EL (cell line): ENCODE results near the gene TGFB1I1.

ENCODE experiments used
- DNase-seq: peaks from one replicate; pipeline ENCODE4 v3.0.0-alpha.2; 2016

TGFB1I1 gene

DNA sequence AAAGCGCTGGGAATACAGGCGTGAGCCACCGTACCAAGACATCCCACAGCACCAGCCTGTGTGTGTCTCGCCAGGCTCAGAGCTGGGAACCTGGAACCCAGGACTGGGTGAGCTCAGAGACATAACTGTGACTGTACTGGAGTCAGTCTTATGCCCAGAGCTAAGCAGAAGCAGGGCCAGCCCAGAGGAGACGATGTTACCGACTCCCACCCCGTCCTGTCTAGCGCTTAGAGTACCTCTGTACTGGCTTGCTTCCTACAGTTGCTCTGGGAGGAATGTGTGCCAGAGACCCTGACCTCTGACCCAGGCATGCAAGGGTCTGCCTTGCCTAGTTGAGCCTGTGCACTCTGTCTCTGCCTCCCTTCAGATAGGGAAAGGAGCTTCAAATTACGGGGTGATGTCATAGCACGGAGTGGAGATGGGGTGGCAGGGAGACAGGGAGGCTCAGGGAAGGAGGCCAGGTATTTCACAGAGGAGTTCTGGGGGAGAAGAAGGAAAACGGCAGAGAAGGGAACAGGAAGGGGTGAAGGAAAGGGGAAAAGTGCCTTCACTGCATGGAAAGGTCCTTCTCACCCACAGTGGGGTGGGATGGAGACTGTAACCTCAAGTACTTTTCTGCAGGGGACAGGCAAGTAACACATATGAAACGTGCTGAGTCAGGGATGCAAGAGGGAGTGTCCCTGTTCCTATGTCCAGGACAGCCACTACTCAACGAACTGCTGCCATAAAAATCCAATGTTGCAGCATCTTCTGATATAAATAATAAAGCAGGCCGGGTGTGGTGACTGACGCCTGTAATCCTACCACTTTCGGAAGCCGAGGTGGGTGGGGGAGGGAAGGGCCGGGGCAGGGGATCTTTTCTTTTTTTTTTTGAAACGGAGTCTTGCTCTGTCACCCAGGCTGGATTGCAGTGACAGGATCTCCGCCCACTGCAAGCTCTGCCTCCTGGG is 18.4 kb upstream of the TGFB1I1 start:
- DNase-seq, result peak; percentile 59

DNA sequence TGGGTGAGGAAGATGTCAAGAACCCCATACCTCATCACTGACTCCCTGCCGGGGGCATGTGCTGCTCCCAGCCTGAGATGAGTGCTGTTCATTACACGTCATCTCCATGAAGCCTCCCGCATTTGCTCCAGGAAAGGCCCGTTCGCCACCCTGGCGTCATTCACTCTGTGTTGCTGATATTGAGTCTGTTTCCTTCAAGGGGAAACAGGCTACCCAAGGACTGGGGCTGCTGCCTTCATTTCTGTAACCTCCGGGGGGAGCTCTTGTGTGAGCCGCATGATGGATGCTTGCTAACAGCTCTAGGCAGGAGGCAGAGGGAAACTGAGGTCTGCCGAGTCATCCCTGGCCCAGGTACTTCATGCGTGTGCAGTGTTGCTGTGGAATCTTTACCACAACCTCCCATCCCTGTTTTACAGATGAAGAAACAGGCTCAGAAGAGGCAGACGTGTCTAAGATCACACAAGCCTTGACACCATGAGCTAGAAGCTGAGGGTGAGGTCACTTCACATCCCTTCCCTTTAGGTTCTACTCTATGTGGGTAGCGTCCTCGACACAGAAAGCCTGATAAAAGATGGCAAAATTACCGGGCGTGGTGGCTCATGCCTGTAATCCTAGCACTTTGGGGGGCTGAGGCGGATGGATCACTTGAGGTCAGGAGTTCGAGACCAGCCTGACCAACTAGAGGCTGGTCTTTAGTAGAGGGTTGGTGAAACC is 16.2 kb upstream of the TGFB1I1 start:
- DNase-seq, result no peak

DNA sequence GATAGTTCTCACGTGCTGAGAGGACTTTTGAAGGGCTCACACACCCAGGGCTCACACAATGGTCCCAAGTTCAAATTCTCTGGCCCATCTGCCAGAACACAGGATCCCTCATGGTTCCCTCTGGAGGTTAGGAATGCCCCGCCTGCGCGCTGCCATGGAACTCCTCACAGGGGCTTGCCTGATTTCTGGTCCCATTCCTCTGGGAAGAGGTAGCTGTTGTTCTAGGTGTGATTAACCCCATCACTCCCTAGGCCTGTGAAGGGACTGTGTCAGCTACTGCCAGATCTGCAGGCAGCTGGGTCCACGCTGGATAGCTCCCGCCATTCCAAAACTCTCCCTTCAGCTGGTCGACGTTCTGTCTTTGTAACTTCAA is 15.0 kb upstream of the TGFB1I1 start:
- no peak for DNase-seq

DNA sequence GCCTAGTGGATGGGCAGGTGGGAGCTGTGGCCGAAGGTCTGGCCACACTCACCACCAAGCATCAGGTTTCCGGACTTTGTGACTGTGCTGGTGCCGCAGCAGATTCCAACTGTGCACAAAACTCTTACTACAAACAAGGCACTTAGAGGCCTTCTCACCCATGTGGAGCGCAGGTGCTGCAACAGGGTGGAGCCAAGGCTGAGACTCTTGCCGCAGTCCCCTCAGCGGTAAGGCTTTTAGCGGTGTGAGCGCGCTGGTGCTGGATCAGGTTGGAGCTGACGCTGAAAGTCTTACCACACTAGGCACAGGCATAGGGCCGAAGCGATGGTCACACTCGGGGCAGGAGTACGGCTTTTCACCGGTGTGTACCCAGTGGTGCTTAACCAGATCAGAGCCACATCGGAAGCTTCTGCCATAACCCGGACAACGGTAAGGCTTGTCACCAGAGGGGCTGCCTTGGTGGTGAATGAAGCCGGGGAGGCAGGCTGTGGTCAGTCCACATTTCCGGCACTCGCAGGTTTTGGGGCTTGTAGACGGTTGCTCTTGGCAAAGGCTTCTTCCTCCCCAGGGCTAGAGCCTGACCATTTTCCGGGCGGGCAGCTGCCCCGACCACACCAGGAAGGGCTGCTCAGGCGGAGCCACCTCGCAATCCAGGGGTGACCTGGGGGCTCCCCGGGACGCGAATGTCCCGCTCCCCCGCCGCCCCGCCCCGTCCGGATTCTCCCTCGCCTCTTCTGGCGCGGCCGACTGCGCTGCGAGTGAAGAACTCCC is 13.7 kb upstream of the TGFB1I1 start:
- peak; percentile 61 for DNase-seq

DNA sequence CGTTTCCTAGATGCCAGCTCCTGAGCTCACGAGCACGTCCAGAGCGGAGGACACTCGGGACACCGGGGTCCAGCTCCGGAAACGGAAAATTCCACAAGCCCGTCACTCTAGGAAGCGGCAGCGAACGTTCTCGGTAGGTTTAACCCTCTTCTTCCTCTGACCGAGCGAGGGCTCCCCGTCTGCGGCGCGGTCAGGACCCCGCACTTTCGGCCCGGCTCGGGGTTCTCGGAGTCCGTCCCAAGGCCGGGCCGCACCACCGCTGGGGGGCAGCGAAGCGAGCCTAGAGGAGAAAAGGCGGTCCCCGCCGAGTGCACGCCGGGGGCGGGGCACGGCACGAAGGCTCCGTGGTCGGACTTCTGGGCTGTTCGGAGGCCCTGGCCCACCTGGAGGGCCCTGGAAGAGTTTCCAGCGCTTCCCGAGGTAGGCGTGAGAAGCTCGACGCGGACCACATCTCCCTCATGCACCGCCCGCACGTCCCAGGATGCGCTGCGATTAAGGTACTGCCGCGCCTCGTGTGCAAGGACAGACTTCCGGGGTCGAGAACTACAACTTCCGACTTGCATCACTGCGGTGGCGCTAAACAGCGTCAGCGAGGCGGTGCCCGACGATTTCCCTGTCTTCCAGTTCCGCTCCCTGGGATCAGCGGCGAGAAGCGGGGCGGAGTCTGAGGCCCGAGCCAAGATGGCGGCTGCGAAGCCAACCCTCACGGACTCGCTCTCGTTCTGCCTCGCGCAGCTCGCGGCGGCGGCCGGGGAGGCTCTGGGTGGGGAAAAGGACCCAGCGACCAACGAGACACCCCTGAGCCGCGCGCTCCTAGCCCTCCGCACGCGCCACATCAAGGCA is 12.9 kb upstream of the TGFB1I1 start, which contains the start of gene ARMC5:
Gene ARMC5, plus strand, starts transcription at position 658 of the 843 bp plus-strand sequence. Its CDS starts 24 bp downstream, at position 682.
- peak; percentile 98 for DNase-seq

DNA sequence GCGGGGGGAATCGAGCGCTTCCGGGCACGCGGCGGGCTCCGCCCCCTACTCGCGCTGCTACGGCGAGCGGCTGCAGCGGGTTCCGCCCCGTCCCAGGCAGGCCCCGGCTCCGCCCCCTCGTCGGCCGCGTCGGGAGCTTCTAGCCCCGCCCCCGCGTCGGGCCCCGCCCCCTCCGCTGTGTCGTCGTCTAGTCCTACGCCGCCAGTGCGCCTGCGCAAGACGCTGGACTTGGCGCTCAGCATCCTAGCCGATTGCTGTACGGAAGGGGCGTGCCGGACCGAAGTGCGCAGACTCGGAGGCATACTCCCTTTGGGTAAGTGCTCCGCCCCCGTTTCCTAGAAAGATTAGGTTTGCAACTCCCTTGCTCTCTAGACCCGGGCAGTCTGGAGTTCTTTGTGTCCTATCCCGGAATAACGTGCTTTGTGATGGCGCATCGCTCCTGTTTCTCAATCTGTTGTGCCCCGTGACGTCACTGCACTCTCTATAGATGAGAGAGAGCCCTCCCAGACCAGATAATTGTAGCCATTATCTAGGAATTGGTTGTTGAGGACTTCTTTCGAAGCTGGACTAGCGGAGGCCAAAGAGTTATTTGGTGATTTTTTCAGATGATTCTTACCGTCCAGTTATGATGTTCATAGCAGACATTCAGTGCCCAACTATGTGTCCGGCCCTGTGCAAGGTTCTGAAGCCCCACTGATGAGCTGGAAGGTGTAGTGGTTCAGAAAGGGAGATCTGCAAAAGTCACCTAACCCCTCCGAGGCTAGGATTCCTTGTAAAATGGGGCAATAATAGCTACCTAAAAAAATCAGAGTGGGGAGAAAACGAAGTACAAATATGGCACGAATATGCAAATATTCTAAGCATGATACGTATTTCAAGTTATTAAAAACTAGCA is 12.0 kb upstream of the TGFB1I1 start:
- peak; percentile 99 for DNase-seq

DNA sequence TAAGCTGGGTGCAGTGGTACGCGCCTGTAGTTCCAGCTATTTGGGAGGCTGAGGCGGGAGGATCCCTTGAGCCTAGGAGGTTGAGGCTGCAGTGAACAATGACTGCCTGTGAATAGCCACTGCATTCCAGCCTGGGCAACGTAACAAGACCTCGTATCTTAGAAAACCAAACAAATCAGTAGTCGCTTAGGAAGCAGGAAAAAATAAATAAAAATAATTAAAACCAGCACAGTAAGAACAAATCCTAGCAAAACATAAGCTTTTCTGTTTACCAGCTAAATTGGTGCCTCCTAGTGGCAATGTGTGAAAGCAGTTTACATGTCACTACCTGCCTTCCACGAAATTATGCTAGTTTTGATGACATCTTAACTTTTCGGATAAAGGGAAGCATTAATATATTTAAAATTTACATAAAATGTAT is 11.4 kb upstream of the TGFB1I1 start:
- DNase-seq, result peak; percentile 45

DNA sequence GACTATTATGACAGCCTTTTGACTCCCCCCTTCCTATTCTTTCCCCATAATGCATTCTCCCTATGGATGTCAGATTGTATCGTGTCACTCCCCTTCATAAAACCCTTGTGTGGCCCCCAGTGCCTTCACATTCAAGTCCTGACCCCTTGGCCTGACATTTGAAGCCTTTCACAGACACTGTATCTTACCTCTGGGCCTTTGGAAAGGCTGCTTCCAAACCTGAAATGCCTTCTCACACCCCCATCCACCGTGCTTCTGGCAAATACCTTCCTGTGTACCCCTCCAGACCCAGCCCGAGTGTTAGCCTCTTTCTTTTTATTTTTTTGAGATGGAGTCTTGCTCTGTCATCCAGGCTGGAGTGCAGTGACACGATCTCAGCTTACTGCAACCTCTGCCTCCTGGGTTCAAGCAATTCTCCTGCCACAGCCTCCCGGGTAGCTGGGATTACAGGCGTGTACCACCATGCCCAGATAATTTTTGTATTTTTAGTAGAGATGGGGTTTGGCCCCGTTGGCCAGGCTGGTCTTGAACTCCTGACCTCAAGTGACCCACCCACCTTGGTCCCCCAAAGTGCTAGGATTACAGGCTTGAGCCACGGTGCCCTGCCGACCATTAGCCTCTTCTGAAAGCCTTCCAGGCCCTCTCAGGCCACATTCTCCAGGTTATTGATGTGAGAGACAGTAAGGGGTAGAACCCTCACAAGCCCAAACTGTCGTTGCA is 10.6 kb upstream of the TGFB1I1 start:
- DNase-seq, result no peak

DNA sequence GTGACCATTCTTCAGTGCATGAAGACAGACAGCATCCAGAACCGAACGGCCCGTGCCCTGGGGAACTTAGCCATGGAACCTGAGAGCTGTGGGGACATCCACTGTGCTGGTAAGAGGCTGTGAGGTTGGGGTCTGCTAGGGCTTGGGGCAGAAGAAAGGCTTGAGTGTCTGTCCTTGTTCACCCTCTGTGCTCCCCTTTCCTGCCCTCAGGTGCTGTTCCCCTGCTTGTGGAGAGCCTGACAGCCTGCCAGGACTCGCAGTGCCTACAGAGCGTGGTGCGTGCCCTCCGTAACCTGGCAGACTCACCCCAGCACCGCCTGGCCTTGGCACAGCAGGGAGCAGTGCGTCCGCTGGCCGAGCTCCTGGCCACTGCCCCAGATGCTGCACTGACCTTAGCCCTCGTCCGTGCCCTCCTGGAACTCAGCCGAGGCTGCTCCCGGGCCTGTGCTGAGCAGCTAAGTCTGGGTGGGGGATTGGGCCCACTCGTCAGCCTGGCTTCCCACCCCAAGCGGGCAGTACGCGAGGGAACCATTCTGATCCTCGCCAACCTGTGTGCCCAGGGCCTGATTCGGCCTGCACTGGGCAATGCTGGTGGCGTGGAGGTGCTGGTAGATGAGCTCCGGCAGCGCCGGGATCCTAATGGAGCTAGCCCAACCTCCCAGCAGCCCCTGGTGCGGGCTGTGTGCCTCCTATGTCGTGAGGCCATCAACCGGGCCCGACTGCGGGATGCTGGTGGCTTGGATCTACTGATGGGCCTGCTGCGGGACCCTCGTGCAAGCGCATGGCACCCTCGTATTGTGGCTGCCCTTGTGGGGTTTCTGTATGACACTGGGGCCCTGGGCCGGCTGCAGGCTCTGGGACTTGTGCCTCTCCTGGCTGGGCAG is 9.8 kb upstream of the TGFB1I1 start:
- DNase-seq, result no peak

DNA sequence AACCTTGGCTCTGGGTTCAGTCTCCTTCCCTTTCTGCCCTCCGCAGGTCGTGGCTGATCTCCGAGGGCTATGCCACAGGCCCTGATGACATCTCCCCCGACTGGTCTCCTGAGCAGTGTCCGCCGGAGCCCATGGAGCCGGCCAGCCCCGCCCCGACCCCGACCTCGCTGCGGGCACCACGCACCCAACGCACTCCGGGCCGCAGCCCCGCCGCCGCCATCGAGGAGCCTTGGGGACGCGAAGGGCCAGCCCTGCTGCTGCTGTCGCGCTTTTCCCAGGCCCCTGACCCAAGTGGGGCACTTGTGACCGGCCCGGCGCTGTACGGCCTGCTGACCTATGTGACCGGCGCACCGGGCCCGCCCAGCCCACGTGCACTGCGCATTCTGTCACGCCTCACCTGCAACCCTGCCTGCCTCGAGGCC is 7.6 kb upstream of the TGFB1I1 start:
- DNase-seq, result no peak

DNA sequence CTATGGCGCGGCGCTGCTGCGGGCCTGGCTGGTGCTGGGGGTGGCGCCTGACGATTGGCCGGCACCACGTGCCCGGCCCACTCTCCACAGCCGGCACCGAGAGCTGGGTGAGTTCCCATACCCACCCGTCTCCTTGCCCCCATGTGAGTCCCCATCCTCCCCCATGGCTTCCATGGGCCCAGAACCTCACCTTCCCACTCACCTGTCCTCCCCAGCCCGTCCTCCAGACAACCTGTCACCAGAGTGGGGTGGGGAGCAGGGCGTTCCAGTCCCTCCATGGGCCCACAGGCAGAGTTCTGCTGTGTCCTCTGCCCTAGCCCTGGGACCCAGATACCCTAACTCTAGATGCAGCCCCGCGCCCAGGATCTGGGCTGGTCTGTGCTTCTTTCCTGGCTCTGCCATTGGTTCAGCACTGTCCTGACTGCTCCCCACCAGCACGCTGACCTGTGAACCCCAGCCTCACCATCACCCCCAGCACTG is 7.1 kb upstream of the TGFB1I1 start:
- no peak for DNase-seq

DNA sequence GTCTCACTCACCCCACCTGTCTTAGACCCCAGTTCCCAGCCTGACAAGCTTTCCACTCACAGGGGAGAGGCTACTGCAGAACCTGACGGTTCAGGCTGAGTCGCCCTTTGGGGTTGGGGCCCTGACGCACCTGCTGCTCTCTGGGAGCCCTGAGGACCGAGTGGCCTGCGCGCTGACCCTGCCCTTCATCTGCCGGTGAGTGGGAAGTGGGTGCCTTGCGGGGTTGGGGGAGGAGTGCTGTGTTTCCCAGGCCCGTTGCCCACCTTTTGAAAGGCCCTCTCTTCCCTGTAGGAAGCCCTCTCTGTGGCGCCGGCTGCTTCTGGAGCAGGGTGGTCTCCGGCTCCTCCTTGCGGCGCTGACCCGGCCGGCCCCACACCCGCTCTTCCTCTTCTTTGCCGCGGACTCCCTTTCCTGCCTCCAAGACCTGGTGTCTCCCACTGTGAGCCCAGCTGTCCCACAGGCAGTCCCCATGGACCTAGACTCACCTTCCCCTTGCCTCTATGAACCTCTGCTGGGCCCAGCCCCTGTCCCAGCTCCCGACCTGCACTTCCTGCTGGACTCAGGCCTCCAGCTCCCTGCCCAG is 6.1 kb upstream of the TGFB1I1 start:
- no peak for DNase-seq

DNA sequence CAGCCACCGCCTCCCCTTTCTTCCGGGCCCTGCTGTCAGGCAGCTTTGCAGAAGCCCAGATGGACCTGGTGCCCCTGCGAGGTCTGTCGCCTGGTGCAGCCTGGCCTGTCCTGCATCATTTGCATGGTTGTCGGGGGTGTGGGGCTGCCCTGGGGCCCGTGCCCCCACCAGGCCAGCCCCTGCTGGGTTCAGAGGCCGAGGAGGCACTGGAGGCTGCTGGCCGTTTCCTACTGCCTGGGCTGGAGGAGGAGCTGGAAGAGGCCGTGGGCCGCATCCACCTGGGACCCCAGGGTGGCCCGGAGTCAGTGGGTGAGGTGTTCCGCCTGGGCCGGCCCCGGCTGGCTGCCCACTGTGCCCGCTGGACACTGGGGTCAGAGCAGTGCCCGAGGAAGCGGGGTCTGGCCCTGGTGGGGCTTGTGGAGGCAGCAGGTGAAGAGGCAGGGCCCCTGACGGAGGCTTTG is 5.5 kb upstream of the TGFB1I1 start:
- DNase-seq, result no peak

DNA sequence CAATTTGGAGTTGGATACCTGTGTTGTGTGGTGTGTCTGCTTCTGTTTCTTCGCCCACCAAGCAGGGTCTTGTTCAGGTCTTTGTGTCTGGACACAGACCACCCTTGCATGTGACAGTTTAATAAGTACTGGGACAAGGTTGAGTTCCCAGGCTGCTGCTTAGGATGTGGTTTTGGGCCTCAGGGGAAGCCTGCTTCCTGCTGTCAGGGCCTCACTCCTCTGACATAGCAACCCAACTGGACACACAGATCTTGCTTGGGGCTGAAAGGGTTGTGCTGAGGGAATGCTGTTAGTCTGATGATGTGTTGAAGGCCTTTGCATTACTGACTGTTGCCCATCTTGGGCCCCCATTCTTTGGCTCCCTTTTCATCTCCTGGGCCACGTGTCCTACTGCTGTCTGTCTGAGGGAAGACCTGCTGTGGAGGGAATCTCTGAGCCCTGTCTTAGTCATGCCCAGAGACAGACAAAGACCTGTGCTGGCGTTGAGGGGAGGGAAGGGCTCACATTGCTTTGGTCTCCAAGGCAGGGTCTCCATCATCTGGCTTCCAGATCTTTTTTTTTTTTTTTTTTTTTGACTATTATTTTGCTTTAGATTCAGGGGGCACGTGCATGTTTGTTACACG is 4.7 kb upstream of the TGFB1I1 start:
- no peak for DNase-seq

DNA sequence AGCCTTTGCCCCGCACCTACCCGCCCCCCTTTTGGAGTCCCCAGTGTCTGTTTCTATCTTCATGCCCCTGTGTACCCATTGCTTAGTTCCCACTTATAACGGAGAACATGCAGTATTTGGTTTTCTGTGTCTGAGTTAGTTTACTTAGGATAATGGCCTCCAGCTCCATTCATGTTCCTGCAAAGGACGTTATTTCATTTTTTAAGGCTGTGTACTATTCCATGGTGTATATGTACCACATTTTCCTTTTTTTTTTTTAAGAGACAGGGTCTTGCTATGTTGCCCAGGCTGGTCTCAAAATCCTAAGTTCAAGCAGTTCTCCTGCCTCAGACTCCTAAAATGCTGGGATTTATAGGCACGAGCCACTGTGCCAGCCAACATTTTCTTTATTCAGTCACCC is 4.1 kb upstream of the TGFB1I1 start:
- DNase-seq, result no peak

DNA sequence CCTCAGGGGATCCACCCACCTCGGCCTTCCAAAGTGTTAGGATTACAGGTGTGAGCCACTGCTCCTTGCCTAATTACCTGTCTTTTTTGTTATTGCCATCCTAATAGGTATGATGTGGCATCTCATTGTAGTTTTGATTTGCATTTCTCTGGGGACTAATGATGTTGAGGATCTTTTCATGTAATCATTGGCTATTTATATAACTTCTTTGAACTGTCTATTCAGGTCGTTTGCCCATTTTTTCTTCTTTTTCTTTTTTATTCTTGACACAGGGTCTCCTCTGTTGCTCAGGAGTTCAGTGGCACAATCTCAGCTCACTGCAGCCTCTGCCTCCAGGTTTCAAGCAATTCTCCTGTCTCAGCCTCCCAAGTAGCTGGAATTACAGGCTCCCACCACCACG is 1.3 kb upstream of the TGFB1I1 start:
- no peak for DNase-seq

DNA sequence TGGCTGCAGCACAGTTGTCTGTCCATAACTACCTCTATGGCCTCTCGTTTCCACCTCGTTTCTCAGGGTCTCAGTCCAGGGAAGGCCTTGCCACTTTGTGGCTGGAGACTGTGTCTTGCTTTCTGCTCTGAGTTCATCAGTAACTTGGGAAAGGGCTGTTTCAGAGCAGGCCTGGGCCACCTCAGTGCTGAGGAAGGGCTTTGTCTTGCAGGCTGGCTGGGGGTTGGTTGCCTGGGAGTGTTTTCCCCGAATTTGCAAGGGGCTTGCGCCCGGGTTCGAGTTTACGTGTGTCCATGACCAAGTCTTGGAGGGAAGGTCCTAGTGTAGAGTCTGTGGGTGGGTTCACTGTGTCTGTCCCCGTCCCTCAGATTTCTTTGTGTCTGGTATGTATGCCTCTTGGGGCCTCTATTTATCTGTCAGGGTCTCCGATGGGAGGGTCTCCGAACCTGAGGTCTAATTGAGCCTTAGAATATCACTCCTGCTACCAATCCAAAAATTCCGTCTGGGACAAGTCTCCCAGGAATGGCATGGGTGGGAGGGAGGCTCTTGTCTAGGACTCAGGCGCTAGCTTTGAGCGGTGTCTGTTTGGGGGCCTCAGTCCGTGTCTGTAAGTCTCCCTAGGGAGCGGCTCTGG is 594 bp upstream of the TGFB1I1 start:
- no peak for DNase-seq

DNA sequence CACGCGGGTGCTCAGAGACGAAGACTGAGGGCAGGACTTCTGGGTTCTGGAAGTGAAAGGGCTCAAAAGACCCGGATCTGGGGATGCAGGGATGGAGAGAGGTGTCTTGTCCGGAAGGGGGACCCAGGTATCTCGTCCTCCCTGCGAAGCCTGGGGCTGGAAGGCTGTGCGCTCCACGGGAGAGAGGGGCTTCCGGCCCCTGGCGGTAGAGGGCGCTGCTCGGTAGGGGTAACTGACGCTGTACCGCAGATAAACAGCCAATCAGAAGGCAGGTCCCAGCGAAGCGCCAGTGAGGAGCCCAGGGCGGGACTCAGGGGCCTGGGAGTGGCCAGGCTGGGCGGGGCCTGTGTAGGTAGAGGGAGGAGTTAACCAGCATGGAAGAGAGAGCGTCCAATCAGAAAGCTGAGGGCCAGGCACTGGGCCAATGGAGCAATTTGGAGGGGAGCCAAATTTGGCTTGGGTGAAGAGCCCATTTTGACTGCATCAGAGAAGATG is 804 bp downstream of the TGFB1I1 start:
- peak; percentile 93 for DNase-seq
